ENCODE measurements around the gene IER3. TPM values are rescaled to one million over a fixed set of nuclear protein-coding genes. Genes with fewer than 3 reads are reported as not detected.

The IER3 gene
- total RNA-seq, 1 donor from 2014 or later = 354 TPM

- no peak for DNase-seq (ENCODE audit: low read depth)
- no peak for TF ChIP-seq CTCF (conservative IDR thresholded peaks at IDR 0.05; ENCODE audit: low read depth, low read length)
- no peak overlapping the region for H3K4me3 ChIP-seq (ENCODE audit: low read depth, low read length)
Observed at GRCh38 chr6:30705620-30706019, 38.7 kb downstream of the IER3 start.

- no peak overlapping the region for H3K4me3 ChIP-seq (ENCODE audit: low read depth, low read length)
- DNase-seq (ENCODE audit: low read depth) = no peak
- TF ChIP-seq CTCF (conservative IDR thresholded peaks at IDR 0.05; ENCODE audit: low read depth, low read length) = no peak
Observed at GRCh38 chr6:30703821-30704220, 40.5 kb downstream of the IER3 start.

GRCh38 chr6:30703011-30703410, 41.3 kb downstream of the IER3 start:
- TF ChIP-seq CTCF (conservative IDR thresholded peaks at IDR 0.05; ENCODE audit: low read depth, low read length) = no peak
- no peak overlapping the region for H3K4me3 ChIP-seq (ENCODE audit: low read depth, low read length)
- DNase-seq (ENCODE audit: low read depth) = no peak

GRCh38 chr6:30700340-30700739, 44.0 kb downstream of the IER3 start:
- no peak overlapping the region for H3K4me3 ChIP-seq (ENCODE audit: low read depth, low read length)
- DNase-seq (ENCODE audit: low read depth) = no peak
- TF ChIP-seq CTCF (conservative IDR thresholded peaks at IDR 0.05; ENCODE audit: low read depth, low read length) = no peak

- no peak overlapping the region for H3K4me3 ChIP-seq (ENCODE audit: low read depth, low read length)
- DNase-seq (ENCODE audit: low read depth) = no peak
- TF ChIP-seq CTCF (conservative IDR thresholded peaks at IDR 0.05; ENCODE audit: low read depth, low read length) = no peak
Observed at GRCh38 chr6:30696432-30696831, 47.9 kb downstream of the IER3 start.

Other genes with a start within 250 kb of the IER3 start
- 46.1 and 46.3 TPM in 2 replicates for gene GNL1, start 188.1 kb downstream of the IER3 start, total RNA-seq
- gene PRR3, start 187.3 kb downstream of the IER3 start, total RNA-seq = 4.6 and 5.2 TPM in 2 replicates
- 49.0 and 70.5 TPM in 2 replicates for gene ABCF1, start 173.1 kb downstream of the IER3 start, total RNA-seq
- 19.6 and 25.8 TPM in 2 replicates for gene PPP1R10, start 127.3 kb downstream of the IER3 start, total RNA-seq
- 65.8 and 87.4 TPM in 2 replicates for gene MRPS18B, start 126.7 kb downstream of the IER3 start, total RNA-seq
- 6.2 and 8.9 TPM in 2 replicates for gene ATAT1, start 117.7 kb downstream of the IER3 start, total RNA-seq
- gene C6orf136, start 97.4 kb downstream of the IER3 start, total RNA-seq = 4.6 and 10.5 TPM in 2 replicates
- 41.5 and 52.0 TPM in 2 replicates for gene DHX16, start 71.5 kb downstream of the IER3 start, total RNA-seq
- gene PPP1R18, start 57.9 kb downstream of the IER3 start, total RNA-seq = 66.5 and 77.3 TPM in 2 replicates
- gene NRM, start 53.6 kb downstream of the IER3 start, total RNA-seq = 20.4 and 22.5 TPM in 2 replicates
- 11.4 and 20.7 TPM in 2 replicates for gene MDC1, start 27.3 kb downstream of the IER3 start, total RNA-seq
- 1,157 and 1,940 TPM in 2 replicates for gene TUBB, start 24.2 kb downstream of the IER3 start, total RNA-seq
- 91.7 and 100 TPM in 2 replicates for gene FLOT1, start 1.9 kb downstream of the IER3 start, total RNA-seq
- gene DDR1, start 140.0 kb upstream of the IER3 start, total RNA-seq = 72.0 and 128 TPM in 2 replicates
- gene GTF2H4, start 163.7 kb upstream of the IER3 start, total RNA-seq = 15.0 and 19.1 TPM in 2 replicates
- 28.1 and 48.5 TPM in 2 replicates for gene VARS2, start 169.7 kb upstream of the IER3 start, total RNA-seq
- 8.2 and 8.7 TPM in 2 replicates for gene SFTA2, start 187.6 kb upstream of the IER3 start, total RNA-seq
- gene MUCL3, start 196.4 kb upstream of the IER3 start, total RNA-seq = under 0.01 and 0.07 TPM in 2 replicates
- not detected in 2 replicates for gene MUC21, start 239.2 kb upstream of the IER3 start, total RNA-seq

Measured in epithelial cell of proximal tubule (primary cell).